ENCODE measurements around the gene TOR1AIP2. TPM values are rescaled to one million over a fixed set of nuclear protein-coding genes. Genes with fewer than 3 reads are reported as not detected.

Gene TOR1AIP2
- total and polyA plus RNA-seq, 2 of the 13 experiments (the other 11 are each of a cell fraction or from before 2014, with no cell fraction given): 35.2 to 65.8 TPM

- TF ChIP-seq ZNF510 (CRISPR knock-in tag; IDR thresholded peaks at IDR 0.05; ENCODE audit: low read depth) (0 out of 2 replicates have a peak, but pooled peaks have one; percentile 85), ZNF775 (CRISPR knock-in tag; IDR thresholded peaks at IDR 0.05; ENCODE audit: borderline replicate concordance) (no peak), SCMH1 (CRISPR knock-in tag; IDR thresholded peaks at IDR 0.05; ENCODE audit: borderline replicate concordance) (no peak), FOXC1 (CRISPR knock-in tag; IDR thresholded peaks at IDR 0.05; ENCODE audit: borderline replicate concordance) (0 out of 2 replicates have a peak, but pooled peaks have one; percentile 23), STAG1 (CRISPR knock-in tag; IDR thresholded peaks at IDR 0.05) (no peak), KDM6A (CRISPR knock-in tag; IDR thresholded peaks at IDR 0.05; ENCODE audit: low read depth) (no peak), GTF2F1 (IDR thresholded peaks at IDR 0.05; ENCODE audit: low read length) (no peak), SRSF9 (IDR thresholded peaks at IDR 0.05; ENCODE audit: borderline replicate concordance, insufficient read depth, low read depth, low read length, poor library complexity, severe bottlenecking) (no peak), ZNF17 (CRISPR knock-in tag; IDR thresholded peaks at IDR 0.05) (no peak), ZBTB3 (CRISPR knock-in tag; IDR thresholded peaks at IDR 0.05; ENCODE audit: borderline replicate concordance, low read depth) (no peak), HOXA3 (CRISPR knock-in tag; IDR thresholded peaks at IDR 0.05) (no peak), MYPOP (CRISPR knock-in tag; IDR thresholded peaks at IDR 0.05) (no peak; the same call in 1 of the 2 replicates), ZSCAN9 (CRISPR knock-in tag; IDR thresholded peaks at IDR 0.05; ENCODE audit: borderline replicate concordance) (no peak), MXD1 (CRISPR knock-in tag; IDR thresholded peaks at IDR 0.05) (no peak), MTF2 (CRISPR knock-in tag; IDR thresholded peaks at IDR 0.05; ENCODE audit: borderline replicate concordance) (peak; percentile 60; the same call in 1 of the 2 replicates), RCOR2 (CRISPR knock-in tag; IDR thresholded peaks at IDR 0.05) (no peak), ZNF691 (CRISPR knock-in tag; IDR thresholded peaks at IDR 0.05; ENCODE audit: borderline replicate concordance, low read depth) (0 out of 2 replicates have a peak, but pooled peaks have one; percentile 55), ZNF468 (CRISPR knock-in tag; IDR thresholded peaks at IDR 0.05) (peak; percentile 9; the same call in 1 of the 2 replicates), SP2 (CRISPR knock-in tag; IDR thresholded peaks at IDR 0.05) (no peak), NCOA1 (CRISPR knock-in tag; IDR thresholded peaks at IDR 0.05) (peak; percentile 77), RARG (CRISPR knock-in tag; IDR thresholded peaks at IDR 0.05; ENCODE audit: low read depth) (peak; percentile 89; the same call in 1 of the 2 replicates), ZNF232 (CRISPR knock-in tag; IDR thresholded peaks at IDR 0.05; ENCODE audit: borderline replicate concordance) (no peak), ATRX (CRISPR knock-in tag; IDR thresholded peaks at IDR 0.05; ENCODE audit: borderline replicate concordance) (no peak), ZSCAN30 (CRISPR knock-in tag; IDR thresholded peaks at IDR 0.05) (no peak; the same call in 1 of the 2 replicates), ZNF33B (CRISPR knock-in tag; IDR thresholded peaks at IDR 0.05) (no peak), DNMT1 (CRISPR knock-in tag; IDR thresholded peaks at IDR 0.05) (no peak), ZNF543 (CRISPR knock-in tag; IDR thresholded peaks at IDR 0.05) (no peak), MED8 (CRISPR knock-in tag; IDR thresholded peaks at IDR 0.05; ENCODE audit: insufficient replicate concordance) (peak; percentile 12)
These were observed 4.1 kb upstream of the TOR1AIP2 start (continued) for GRCh38 chr1:179881642-179882252.

All from HepG2 (cell line).